Colon (tissue), 2 donors: Measurements from ENCODE around the gene ORM1.
"Not testable (repeated sequence)": the region's sequence is repeated elsewhere in the genome, so short reads cannot be mapped to it uniquely, and the experiment has no call there.

Source experiments
- FAIRE-seq: peaks from 2 replicates; lab custom pipeline; 2012; peaks lifted over from hg19 to GRCh38; lab: Jason Lieb, UNC
- donor health status: control.
- donor health status: control.

The ORM1 gene

DNA sequence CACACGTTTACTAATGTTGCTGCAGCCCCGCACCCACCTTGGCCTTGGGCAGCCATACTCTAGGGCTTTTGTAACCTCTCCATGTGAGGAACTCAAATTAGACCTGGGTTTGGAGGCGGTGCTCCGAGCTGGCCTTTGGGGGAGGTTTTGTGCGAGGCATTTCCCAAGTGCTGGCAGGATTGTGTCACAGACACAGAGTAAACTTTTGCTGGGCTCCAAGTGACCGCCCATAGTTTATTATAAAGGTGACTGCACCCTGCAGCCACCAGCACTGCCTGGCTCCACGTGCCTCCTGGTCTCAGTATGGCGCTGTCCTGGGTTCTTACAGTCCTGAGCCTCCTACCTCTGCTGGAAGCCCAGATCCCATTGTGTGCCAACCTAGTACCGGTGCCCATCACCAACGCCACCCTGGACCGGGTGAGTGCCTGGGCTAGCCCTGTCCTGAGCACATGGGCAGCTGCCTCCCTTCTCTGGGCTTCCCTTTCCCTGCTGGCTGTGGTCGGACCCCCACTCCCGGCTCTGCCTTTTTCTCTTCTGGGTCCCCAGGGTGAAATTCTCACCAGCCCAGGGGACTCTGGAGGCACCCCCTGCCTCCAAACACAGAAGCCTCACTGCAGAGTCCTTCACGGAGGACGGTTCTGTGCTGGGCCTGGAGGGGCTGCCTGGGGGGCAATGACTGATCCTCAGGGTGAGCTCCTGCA lies at the start of gene ORM1:
Gene ORM1 (plus strand): TSS at position 268 of the 701 bp plus-strand sequence. CDS start 36 bp downstream, at position 304.
- not testable (repeated sequence) for FAIRE-seq

DNA sequence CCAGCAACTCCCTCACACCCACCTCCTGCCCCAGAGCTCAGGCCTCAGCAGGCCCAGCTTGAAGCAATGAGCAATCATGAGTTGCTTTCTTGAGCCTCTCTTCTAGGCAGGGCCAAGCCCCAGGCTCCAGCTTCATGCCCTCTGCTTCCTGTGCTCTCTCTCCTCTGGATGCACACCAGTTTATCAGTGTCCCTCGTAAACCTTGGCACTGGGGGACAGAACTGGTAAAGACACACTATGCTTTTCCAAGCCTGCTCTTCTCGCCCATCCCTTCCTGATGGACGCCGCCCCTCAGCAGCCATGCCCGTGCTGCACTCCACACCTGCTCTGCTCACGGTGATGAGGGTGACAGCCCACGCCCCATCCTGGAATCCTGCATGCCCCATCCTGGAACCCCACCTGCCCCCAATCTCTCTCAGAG lies 49.4 kb upstream of the ORM1 start:
- no peak for FAIRE-seq

DNA sequence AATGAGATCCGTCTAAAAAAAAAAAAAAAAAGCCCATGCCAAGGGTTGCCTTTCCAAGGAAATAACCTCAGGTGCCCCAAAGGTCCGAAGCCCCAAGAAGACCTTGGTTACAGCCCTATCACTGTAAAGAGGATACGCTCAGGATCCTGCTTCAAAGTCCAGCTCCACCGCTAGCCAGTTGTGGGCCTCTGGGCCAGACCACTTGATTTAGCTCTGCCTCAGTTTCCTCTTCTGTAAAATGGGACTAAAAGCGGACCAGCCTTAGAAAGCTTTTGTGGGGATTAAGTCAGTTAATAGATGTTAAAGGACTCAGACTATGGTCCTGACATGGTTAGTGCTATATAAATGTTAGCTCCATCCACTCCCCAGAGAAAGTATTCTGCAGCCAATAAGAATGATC lies 48.7 kb upstream of the ORM1 start:
- no peak for FAIRE-seq

DNA sequence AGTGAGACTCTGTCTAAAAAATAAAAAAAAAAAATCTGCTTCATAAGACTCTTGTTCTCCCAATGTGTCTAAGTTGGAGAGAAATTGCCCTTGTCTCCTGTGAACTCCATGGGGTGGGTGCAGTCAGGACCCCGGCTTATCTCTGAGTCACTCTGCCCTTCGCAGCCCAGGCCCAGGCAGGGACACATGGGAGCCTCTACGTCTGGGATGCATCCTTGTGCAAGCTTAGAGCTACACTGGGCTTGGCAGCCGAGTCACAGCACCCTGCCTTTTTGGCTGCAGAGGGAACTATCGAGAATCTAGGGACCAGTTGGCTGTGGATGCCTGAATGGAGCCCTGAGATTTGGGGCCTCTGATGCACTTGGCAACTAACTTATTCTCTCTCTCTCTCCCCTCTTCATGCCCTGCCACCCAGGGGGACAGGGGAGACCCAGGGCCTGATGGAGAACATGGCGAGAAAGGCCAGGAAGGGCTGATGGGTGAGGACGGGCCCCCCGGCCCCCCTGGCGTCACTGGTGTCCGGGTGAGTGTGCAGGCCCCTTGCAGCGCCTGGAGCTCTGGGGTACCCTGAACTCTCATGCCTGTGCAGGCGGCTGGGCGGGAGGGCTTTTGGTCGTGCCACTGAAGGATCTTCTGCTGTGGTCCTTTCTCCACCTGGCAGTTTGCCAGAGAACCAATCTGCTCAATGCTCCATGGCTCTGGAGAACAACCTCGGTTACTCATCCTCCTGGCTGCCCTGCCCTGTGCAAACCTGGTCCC lies 47.5 kb upstream of the ORM1 start:
- FAIRE-seq = no peak

DNA sequence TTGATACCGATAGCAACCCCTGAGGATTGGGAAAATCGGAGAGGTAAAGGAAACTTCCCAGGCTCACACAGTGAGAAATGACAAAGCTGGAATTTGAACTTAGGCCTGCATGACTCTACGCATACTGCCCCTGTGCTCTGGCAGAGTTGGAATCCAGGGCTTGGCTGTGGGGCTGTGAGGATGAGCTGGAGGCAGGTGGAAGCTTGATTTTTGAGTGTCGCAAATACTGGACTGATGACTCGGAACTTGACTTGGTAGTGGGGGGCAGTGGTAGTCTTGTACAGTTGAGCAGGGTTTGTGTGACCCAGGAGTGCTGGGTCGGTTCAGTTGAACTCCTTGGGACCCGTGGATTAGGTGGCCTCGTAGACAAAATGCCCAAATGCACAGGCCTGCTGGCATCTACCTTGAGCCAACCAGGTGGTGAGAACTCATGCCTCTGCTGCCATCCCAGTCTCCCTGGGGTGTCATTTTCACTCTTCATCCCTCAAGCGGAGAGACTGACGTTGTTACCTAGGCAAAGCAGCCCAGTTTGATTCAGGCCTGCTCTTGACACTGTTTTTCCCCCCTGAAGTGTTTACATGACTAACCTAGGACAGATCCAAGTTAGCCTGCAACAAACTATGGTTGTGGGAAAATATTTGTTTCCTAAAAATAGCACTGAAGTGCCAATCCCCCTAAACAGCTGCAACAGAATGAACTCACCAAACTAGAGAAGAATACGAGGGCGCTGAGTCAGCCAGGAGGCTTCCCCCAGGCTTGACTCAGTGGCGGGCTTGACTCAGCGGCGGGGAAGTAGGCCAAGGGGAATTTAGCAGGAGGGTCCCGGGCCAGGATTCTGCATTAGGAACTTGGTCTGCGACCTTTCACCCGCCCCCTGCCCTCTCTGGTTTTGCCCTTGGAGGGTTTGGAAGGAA lies 45.7 kb upstream of the ORM1 start:
- no peak for FAIRE-seq

DNA sequence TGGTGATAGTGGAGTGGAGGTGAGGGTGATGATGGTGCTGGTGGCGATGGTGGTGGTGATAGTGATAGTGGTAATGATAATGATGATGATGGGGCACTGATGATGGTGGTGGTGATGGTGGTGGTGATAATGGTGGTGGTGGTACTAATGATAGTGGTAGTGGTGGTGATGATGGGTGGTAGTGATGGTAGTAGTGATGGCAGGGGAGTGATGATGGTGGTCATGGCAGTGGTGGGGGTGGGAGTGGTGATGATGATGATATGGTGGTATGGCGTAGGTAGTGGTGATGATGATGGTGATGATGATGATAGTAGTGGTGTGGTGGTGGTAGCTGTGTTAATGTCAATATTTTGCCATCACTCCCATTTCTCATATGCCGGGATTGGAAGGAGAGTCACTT lies 44.5 kb upstream of the ORM1 start:
- FAIRE-seq = no peak

DNA sequence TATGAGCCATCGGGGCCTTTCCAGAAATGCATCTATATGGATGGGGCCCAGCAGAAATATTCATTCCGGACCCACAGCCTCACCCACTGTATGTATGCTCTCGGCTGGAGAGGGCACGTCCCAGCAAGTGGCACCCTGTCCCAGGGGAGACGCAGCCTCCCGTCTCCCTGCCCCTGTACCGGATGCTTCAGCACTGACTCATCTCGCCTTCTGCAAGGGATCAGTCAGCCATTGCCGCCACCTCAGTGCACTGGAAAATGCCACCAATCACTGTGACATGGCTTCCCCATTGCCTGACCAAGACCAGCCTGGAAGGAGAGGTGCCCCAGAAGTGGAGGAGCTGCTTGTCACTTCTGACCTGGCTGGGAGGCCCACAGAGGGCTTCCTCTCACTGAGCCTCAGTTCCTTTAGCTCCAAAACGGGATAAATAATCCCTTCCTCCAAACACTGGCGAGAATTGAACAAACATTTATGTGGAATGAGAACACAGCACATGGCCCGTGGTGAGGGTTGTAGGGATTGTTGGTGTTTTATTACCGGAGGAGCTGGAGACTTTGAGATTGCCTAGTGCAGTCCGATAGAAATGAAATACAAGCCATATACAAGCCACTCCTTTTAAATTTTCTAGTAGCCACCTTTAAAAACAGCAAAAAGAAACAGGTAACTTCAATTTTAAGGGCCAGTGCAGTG lies 43.9 kb upstream of the ORM1 start:
- no peak for FAIRE-seq

DNA sequence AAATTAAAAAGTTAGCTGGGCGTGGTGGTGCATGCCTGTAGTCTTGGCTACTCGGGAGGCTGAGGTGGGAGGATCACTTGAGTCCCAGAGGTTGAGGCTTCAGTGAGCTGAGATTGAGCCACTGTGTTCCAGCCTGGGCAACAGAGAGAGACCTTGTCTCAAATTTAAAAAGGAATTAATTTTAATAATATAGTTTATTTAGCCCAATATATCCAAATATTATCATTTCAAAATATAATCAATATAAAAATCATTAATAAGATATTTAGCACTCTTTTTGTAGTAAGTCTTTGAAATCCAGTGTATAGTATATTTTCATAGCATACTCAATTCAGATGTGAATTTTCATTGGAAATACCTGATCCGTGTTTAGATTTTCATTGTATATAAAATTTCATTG lies 43.2 kb upstream of the ORM1 start:
- peak; percentile 73 for FAIRE-seq

DNA sequence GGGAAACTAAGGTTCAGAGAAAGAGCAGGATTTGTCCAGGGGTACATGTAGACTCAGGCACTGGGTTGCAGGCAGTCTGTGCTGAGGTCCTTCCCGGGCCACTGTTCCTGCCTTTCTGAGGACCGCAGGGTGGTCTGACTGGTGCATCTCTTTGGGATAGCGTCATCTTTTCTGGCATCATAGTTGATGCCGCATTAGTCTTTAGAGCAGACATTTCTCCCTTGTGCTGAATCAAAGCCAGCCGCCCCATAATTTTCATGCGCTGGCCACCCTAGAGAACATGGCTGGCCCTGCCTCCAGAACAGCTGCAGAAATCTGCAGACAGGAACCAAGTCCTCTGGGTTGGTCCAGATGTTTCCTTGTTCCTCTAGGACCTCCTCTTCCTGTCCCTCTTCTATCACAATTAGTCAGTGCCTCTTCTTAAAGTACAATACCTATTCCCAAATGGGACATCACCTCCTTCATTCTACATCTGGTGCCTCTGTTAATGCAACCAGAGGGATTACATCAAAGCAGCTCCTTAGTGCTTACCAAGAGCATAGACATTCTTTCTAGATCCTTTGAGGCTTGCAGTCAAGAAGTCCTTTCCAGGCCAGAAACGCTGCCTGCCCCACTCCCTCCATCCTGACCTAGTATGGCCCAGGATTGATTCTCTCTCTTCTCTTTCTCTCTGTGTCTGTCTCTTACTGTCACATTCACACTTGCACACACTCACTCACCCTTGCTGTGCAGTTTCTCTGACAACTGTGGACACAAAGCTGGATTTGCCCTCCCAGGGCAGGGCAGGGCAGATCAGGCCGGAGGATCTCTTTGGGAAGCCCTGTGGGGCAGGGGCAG lies 42.0 kb upstream of the ORM1 start:
- FAIRE-seq = no peak

DNA sequence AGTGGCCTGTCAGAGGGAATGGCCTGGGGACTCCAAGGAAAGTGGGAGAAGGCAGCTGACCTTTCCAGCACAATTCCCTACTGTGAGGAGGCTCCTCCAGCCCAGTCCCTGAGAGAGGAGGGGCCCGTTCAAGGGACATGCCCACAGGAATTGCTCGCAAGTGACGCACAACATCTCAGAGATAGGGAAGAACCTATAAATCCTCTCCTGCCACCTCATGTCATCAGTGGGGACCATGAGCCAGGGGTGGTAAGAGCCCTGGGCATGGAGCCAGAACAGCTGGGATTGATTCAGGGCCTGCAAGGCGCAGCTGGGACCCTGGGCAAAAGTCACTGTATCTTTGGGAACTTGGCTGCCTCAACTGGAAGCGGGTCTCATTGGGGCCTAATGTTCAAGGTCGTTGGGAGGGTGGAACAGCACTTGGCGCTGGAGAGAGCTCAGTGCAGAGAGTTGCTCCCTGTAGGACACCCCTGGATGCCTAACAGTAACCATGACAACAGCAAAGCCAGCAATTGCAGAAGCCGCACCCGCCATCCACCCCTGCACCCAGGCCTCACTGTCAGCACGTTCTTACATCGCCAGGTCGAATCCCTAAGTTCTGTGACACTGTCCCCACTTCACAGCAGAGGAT lies 41.3 kb upstream of the ORM1 start:
- FAIRE-seq = no peak

DNA sequence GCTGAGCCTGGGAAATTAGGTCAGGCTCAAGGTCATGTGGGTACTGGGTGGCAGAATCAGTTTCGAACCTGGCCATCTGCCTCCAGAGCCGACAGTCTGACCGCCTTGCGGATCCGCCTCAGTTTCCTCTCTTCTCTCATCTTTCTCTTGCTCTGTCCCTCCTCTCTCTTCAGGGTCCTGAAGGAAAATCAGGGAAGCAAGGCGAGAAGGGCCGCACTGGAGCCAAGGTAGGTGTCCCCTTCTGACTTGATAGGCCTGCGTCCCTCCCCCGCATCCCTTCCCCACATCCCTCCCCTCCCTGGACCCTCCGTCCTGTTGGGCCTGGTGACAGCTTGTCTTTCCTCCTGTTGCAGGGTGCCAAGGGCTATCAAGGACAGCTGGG lies 40.8 kb upstream of the ORM1 start:
- no peak for FAIRE-seq

DNA sequence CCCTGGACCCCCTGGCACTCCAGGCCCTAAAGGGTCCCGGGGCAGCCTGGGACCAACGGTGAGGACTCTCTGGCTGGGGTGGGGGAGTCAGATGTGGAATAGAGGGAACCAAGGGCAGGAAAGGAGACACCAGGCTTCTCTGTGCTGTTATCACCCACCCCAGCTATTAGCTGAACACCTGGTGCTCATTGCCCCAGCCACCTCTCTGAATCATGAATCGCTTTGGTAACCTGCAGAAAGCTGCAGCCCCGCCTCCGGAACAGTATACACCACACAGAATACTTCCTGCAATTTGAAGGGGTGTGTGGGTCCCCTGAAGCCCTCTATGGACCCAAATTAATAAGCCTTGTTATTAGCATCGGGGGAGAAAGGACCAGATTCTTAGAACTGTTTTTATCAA lies 40.4 kb upstream of the ORM1 start:
- no peak for FAIRE-seq

DNA sequence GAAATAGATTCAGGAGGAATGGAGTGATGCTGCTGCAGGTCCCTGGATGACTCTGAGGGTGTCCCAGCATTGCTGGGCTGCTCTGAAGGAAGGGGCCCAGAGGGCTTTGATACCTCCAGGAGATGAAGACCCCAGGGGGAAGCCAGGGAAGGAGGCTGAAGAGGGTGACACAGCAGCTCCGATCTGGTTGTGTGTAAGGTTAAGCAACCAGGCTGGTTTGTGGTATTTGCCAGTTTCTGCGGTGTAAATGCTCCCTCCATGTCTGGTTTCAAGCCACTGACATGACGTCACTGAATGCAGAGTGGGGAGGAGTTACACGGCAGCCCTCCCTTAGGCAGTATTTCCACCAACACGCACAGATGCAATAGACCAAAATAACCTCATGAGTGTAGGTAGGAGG lies 40.0 kb upstream of the ORM1 start:
- no peak for FAIRE-seq

DNA sequence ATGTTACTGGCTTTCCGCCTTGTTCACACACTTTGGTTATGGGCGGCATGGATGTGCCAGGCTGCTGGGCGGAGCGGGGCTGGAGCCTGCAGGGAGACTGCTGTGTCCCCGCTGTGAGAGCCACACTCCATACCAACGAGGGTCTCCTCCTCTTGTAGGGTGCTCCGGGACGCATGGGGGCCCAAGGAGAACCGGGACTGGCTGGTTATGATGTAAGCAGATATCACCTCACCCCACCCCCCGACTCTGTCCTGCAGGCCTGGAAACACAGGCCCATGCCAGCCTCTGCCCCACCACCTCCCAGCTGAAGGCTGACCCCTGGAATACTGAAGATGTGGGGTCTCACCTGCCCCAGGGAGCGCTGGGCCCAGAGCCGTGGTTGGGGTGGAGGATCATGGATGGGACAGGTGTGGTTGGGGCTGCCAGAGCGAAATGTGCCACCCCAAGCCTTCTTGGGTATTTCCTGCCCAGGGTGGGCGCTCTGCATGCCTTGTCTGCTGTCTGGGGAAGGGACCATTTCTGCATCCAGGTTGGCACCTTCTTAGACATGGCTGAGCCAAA lies 39.3 kb upstream of the ORM1 start:
- FAIRE-seq = no peak

DNA sequence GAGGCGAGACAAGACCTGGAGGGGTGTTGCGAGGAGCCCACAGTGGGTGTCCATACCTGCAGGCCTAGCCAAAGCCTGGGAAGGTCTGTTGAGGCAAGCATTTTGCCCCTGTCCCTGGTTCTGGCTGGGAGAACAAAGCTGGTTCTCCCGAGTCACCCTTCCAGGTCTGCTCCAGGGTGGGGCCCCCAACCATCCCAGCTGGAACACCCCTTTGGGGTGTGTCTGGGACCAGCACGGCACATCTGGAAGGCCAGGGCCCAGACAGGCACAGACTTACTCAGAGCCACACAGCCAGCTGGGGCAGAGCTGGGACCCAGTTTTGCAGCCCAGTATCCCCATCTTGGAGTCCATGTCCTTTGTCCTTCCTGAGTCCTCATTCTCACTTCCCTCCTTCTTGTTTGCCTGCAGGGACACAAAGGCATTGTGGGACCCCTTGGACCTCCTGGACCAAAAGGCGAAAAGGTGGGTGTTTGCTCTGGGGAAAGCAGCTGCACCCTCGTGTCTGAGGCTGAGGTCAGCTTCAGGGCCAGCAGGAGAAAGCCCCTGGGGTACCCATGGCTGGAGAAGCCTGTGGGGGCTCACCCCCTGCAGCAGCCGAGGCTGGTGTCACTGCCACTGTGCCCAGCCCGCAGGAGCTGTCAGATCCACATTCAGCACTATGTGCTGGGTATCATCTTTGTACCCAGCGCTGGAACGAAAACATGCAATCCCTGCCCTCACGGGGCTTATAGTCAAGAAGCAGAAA lies 38.4 kb upstream of the ORM1 start:
- FAIRE-seq = no peak

DNA sequence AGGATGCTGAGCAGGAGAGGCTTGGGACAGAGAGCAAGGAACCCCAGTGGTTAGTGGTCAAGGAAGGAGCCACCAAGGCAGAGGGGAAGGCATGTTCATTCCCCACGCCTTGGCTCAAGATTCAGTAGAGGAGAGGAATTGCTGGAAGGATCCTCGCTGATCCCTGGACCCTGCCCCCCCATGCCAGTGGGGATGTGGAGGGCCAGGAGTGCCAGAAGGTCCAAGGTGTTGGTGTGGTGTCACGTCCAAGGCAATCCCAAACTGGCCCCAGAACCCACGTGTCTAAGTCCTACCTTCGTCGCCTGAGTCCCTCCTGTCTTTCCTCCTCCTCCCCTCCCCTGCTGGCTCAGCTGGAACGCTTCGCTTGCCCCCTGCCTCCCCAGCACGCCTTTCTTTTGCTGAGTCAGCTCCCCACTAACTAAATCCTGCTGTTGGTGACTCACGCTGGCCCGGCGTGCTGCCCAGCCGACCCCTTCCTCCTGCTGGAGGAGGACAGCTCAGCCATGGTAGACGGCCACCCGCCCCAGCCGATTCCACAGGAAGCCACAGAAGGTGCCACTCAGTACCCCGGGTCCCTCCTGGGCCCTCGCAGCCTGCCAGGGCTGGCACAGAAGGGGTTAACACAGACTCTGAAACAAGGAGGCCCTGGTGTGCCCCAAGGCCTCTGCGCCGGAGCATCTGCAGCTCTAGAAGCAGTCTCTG lies 37.6 kb upstream of the ORM1 start:
- FAIRE-seq = no peak

DNA sequence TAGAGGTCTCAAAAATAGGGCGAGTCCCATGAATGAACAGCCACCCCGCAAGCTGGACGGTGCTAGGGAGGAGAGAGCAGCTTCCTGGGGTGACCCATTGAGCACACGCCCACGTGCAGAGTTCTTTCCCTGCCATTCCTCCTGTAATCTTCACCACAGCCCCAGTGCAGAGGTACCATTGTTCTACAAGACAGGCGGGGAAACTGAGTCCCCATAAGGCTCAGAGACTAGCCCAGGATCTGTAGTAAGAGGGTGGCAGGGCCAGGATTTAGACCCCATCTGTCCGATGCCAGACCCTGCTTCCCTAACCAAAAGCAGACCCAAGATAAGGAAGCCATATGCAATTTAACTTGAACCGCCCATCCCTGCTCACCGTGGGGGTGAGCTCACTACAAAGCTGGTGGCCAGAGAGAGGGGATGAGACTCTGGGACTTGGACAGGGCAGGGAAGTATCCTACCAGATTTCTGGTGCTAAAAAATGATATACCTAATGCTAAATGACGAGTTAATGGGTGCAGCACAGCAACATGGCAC lies 36.7 kb upstream of the ORM1 start:
- FAIRE-seq = no peak

DNA sequence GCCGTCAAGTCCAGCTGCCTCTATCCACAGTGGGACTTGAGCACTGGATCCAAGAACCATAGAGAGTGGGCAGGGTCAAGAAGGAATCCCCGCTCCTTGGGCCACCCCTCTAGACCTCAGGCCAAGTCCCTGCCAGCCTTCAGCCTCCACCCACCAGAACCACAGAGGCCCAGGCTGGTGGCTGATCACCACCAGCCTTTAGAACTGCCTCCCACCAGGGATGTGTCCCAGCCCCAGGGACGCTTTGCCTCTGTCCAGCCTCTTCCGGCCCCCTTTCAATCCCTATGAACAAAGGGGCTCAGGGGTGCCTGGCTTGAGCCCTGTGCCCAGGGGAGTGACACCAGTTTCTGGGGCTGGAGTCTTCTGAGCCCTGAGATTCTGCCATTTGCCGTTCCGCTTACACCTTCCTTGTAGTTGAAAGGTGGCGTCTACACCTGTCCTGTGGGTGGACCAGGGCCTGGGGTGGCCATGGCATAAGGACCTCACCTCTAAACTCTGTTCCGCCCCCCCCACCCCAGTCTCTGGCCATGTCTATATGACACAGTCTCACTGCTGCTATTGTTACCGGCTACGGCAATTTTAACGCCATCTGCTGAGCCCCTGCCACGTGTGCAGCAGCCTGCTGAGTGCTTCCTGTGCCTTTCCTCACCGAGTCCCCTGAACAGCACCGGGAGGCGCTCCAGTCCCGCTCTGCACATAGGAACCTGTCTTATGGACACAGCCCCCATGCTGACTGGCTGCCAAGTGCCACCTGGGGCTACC lies 35.7 kb upstream of the ORM1 start:
- FAIRE-seq = no peak
